HG03064 (cell line): ENCODE measurements around the gene C10orf143.

ENCODE experiments used
- ATAC-seq: cut with Tn5 transposase; IDR thresholded peaks from one replicate; pipeline ENCODE4 v1.9.1; 2021; ENCODE audit warnings: low read depth; ENCODE audit not compliant: unreplicated experiment

Gene C10orf143

DNA sequence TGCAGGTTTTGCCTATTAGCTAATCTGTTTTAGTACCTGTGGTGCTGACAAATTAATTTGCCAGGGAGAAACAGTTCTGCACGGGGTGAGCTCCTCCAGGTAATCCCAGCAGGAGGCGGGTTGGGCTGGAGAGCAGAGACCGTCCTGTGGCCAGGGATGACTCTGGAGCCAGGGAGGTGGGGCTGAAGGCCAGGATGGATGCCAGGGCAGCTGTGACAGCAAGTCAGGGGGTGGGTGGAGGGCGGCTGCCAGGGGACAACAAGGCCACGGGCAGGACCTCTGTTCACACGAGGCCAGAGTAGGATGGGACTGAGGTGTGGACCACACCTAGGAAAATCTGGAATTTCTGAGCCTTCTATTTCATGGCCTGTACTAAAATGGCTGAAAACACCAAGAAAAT, 48.9 kb downstream of the C10orf143 start:
- no peak for ATAC-seq

DNA sequence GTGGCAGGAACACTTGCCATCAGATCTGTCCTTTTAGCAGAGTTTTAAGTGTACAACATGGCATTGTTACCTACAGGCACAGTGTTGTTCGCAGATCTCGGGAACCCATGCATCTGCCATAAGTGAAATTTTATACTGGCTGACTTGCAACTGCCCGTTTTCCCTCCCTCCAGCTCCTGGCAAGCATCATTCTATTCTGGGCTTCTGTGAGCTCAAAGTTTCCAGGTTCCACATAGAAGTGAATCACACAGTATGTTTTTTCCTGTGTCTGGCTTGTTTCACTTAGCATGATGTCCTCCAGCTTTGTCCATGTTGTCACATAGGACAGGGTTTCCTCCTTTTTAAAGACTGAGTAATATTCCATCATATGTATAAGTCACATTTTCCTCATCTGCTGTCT, 56.6 kb downstream of the C10orf143 start:
- ATAC-seq, result no peak

DNA sequence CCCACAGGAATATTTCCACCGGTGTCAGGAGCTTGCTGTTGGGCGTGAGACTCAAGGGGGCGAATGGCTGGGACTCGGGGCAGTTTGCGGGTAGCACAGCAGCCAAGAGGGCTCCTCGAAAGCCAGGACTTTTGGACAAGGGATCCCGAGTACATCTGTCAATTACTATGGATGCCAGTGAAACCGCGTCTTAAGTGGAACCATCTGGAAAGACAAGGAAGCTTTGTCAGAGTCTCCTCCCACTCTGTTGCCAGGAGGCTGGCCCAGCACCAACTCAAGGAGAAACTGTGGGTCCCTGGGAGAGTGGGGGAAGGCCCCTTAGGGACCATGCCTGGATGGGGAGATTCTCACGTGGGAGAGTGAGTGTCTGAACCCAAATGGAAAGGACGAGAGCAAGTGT, 57.1 kb downstream of the C10orf143 start:
- no peak for ATAC-seq

- no peak for ATAC-seq
Observed at GRCh38 chr10:130052193-130052592, 58.4 kb downstream of the C10orf143 start.

- ATAC-seq, result no peak
Observed at GRCh38 chr10:130050721-130051120, 59.9 kb downstream of the C10orf143 start.

- ATAC-seq, result no peak
Observed at GRCh38 chr10:130049987-130050386, 60.6 kb downstream of the C10orf143 start.

DNA sequence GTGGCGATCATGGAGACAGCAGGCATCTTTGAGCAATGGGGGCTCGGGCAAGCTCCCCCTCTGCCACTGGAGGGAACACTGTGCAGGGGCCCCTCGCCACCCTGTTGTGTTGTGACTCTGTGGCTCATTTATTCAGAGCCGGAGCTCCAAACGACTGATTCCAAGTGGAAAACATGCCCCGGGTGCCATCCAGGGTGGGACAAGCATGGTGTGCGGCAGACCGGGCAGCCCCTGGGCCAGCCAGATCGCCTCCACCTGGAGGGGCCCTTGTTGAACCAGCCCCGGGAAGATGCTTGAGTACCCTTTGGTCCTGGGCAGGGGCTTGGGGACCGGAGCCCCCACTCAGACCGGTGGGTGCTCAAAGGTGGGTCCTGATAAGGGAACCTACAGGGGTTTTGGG, 61.4 kb downstream of the C10orf143 start:
- ATAC-seq, result no peak

DNA sequence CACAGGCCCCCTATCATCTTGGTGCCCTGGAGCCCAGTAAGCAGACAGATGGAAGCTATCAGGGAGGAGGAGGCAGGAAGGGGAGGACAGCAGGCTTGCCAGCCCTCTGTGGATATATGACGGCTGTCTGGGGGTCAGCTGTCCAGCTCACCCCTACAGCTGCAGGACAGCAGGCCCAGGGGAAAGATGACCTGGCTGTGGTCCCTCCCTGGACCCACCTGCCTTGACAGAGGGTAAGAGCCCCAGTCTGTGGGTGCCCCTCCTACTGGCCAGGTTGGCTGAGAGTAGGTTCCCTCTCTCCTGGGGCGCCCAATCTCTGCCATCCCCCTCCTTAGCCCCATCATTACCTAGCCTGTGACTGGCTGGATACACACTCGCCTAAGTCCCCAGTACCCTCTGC, 62.5 kb downstream of the C10orf143 start:
- no peak for ATAC-seq

DNA sequence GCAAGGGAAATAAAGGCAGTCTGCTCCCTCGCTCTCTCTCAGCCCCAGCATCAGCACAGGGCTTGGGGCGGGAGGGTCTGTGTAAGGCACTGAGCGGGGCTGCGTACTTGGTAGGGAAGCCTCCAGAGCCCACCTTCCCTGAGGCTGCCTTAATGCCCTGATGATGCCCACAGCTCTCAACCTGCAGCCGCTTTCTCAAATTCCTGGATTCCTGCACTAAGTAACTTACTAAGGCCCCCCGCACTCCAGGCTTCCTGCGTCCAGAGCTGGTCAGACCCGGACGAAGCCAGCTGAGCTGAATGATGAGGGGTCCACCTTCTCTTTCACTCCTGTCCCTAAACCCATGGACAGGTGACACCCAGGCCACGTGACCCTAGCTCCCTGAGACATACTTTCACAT, 63.3 kb downstream of the C10orf143 start:
- no peak for ATAC-seq

DNA sequence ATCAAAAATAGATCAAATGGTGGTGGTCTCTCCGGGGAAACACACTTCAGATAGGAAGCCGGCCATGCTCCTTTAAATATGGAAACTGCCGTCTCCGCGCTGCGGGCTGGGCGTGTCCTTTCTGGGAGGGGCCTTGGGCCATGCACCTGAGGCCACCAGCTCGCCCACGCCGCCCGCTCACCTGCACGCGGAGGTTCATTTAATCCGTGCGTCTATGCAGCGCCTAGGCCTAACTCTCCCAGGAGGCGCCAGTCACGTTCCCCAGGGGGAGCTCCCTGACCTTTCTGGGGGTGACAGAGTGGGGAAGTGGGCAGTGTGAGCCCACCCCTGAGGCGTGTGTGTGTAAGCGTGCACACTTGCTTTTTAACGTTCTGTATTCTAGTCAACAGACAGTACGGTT, 64.0 kb downstream of the C10orf143 start:
- no peak for ATAC-seq

GRCh38 chr10:130045801-130046321, 64.8 kb downstream of the C10orf143 start:
- no peak for ATAC-seq

DNA sequence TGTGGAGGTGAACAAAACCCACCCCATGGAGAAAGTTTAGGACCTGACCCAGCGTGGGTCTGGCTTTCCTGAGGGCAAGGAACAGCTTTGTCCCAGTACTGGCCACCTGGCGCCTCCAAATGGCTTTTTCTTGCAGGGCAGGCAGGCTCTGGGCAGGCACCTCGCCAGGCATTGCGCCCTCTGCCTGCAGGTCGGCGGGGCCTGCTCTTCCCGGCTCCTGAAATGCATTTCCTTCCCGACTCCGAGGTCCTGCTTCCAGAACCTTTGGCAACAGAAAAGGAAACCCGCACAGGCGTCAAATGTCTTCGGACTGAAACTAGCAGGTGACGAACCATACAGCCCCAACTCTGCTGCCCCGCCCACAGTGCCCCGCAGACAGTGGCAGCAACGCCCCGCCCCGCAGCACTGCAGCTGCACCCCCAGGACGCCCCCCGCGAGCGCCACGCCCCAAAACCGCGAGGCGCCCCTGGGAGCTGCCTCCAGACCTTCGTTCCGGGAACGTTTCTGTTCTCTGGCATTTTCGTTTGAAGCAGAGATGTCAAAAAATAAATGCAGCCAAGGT, 65.5 kb downstream of the C10orf143 start:
- no peak for ATAC-seq

- ATAC-seq, result no peak
Observed at GRCh38 chr10:130044067-130045061, 66.3 kb downstream of the C10orf143 start.

GRCh38 chr10:130043491-130043890, 67.1 kb downstream of the C10orf143 start:
- no peak for ATAC-seq

DNA sequence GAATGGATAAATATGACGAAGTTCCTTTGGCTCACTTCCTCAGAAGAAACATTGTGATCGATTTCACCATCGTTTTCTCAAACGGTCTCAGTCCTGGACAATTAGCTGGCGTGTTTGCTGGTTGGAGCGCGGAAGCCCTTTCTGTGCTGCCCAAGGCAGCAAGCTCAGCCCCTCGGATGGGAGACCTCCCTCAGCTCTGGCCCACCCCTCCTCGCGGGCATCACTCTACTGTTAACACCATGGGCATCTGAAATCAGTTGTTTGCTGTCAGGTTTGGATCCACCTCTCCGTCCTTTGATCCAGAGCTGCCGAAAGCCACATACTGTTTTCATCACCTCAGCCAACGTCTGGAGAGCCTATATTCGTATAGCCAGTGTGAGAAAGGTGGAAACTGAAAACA, 68.2 kb downstream of the C10orf143 start:
- ATAC-seq, result no peak

DNA sequence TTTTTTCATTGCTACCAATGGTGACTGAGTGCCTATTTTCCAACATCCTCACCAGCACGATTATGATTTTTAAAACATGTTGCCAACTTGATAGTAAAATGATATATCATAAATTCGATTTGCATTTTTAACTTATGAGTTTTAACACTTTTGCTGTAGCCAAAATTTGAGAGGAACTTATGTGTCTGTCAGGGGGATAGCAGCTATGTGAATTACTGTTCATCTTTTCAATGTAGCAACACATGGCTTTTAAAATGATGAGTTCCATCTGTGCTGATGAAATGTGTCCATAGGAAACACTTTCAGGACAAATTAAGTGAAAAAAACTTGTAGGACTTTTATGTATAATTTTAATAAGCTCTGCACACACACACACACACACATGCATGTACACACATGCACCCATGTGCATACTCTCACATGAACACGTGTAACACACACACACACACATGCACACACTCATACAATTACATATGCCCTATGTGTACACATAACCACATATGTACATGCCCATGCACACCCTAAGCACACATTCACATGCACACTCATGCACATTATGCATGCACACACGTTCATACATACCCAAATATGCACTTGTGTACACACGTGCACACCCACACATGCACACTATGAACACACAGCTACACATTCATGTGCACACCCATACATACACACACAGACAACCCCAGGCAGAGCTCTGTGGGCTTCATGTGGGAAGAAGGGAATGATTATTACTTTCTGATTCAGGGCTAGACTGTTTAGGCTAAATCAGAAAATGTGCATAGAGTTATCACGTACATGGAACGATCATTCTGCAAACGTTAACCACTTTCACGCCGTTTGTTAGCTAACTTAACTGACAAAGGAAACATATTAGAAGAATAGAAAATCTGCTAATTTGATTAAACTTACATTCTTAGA, 68.9 kb downstream of the C10orf143 start:
- no peak for ATAC-seq

GRCh38 chr10:130040817-130041330, 69.8 kb downstream of the C10orf143 start:
- ATAC-seq, result no peak

GRCh38 chr10:130040351-130040750, 70.3 kb downstream of the C10orf143 start:
- no peak for ATAC-seq

DNA sequence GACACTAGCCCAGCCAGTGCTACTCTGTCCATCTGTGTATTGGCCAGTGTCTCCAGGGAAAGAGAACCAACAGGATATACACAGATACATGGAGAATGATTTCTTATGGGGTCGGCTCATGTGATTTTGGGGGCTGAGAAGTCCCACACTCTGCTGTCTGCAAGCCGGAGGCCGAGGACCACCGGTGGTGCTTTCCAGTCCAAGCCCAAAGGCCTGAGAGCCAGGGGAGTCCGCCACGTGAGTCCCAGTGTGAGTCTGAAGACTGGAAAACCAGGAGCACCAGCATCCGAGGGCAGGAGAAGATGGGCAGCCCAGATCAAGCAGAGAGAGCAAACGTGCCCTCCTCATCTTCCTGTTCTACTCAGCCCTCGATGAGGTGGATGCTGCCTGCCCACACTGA, 71.5 kb downstream of the C10orf143 start:
- ATAC-seq, result no peak

DNA sequence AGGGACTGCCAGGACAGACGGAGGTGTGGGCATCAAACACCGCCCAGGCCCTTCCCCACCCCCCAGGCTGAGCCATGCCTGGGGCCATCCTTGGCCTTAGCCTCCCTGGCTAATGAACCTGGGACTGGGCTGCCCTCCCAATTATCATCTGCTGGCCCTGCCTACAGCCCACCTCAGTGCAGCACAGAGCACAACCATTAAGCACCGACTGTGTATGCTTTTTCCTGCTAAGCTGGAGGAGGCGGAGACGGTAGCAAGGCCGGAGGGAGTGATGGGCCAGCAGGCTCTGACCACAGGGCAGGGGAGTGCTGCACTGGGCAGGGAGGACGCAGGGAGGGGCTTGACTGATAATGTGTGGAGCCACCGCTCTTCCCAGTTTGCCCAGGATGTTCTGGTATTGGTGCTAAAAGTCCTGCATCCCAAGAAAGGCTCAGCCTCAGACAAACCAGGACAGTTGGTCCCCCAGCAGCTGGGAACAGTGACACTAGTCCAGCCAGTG, 72.0 kb downstream of the C10orf143 start:
- no peak for ATAC-seq
